Sigmoid colon (tissue), 4 donors: ENCODE results near the gene TEP1.

Source experiments
- EP300 ChIP-seq, 4 donors: sonication (generic); formaldehyde crosslinking; IDR thresholded peaks; one replicate each; pipeline ENCODE4 v1.6.1; 2017; ENCODE audit warnings: antibody characterized with exemption in 4 of 4
- TF ChIP-seq, protein P1 (sequence below), 4 experiments: fragments of 450-650 bp in 3 of 4; fragments of 200-600 bp in 1 of 4; IDR thresholded peaks; one replicate each; pipeline ENCODE4 v1.5.1; 2016 to 2019; ENCODE audit warnings: antibody characterized with exemption in 4 of 4, mild to moderate bottlenecking in 3 of 4, moderate library complexity in 2 of 4

GRCh38 chr14:20435582-20436362 is 22.5 kb upstream of the TEP1 start, which contains the start of gene KLHL33:
- no peak for TF ChIP-seq EP300 (IDR thresholded peaks at IDR 0.05)
- TF ChIP-seq, protein P1, sequence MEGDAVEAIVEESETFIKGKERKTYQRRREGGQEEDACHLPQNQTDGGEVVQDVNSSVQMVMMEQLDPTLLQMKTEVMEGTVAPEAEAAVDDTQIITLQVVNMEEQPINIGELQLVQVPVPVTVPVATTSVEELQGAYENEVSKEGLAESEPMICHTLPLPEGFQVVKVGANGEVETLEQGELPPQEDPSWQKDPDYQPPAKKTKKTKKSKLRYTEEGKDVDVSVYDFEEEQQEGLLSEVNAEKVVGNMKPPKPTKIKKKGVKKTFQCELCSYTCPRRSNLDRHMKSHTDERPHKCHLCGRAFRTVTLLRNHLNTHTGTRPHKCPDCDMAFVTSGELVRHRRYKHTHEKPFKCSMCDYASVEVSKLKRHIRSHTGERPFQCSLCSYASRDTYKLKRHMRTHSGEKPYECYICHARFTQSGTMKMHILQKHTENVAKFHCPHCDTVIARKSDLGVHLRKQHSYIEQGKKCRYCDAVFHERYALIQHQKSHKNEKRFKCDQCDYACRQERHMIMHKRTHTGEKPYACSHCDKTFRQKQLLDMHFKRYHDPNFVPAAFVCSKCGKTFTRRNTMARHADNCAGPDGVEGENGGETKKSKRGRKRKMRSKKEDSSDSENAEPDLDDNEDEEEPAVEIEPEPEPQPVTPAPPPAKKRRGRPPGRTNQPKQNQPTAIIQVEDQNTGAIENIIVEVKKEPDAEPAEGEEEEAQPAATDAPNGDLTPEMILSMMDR (IDR thresholded peaks at IDR 0.05): no peak
